SK-N-SH treated with all-trans-retinoic acid at 6 μM for 48 hours (cell line): Measurements from ENCODE around the gene TPRG1L.
"Not testable (repeated sequence)": the region's sequence is repeated elsewhere in the genome, so short reads cannot be mapped to it uniquely, and the experiment has no call there.

ENCODE experiments used
- ATAC-seq: fragments of 200-7000 bp; cut with Tn5 transposase; 3 replicates; pipeline ENCODE4 v1.9.1; 2020; ENCODE audit warnings: mild to moderate bottlenecking, moderate library complexity
- ARNTL ChIP-seq: fragments of 450-650 bp; formaldehyde crosslinking; IDR thresholded peaks from 2 replicates; pipeline ENCODE4 v1.5.0; 2020; ENCODE audit warnings: low read depth, mild to moderate bottlenecking, moderate library complexity, borderline replicate concordance
- BACH2 ChIP-seq: fragments of 250-450 bp; sonication (Bioruptor Pico); IDR thresholded peaks from 2 replicates; pipeline ENCODE4 v1.9.0; 2021; ENCODE audit warnings: mild to moderate bottlenecking, borderline replicate concordance
- CREB5 ChIP-seq: fragments of 250-450 bp; sonication (Bioruptor Pico); IDR thresholded peaks from 2 replicates; pipeline ENCODE4 v1.5.1; 2020; ENCODE audit warnings: low read depth, mild to moderate bottlenecking, moderate library complexity
- CSDC2 ChIP-seq: fragments of 250-450 bp; sonication (Bioruptor Pico); IDR thresholded peaks from 2 replicates; pipeline ENCODE4 v1.5.0; 2020; ENCODE audit warnings: mild to moderate bottlenecking, moderate library complexity
- CSRNP3 ChIP-seq: fragments of 250-450 bp; sonication (Bioruptor Pico); IDR thresholded peaks from 2 replicates; pipeline ENCODE4 v1.5.1; 2021; ENCODE audit warnings: mild to moderate bottlenecking, moderate library complexity
- ESRRG ChIP-seq: fragments of 250-450 bp; sonication (Bioruptor Pico); IDR thresholded peaks from 2 replicates; pipeline ENCODE4 v1.6.1; 2021; ENCODE audit warnings: mild to moderate bottlenecking
- GLIS3 ChIP-seq: fragments of 250-450 bp; sonication (Bioruptor Pico); IDR thresholded peaks from 2 replicates; pipeline ENCODE4 v1.5.0; 2020; ENCODE audit warnings: mild to moderate bottlenecking, moderate library complexity
- ISL1 ChIP-seq: fragments of 250-450 bp; sonication (Bioruptor Pico); IDR thresholded peaks from 2 replicates; pipeline ENCODE4 v2.1.2; 2022; ENCODE audit warnings: mild to moderate bottlenecking, moderate library complexity
- OSR1 ChIP-seq: fragments of 250-450 bp; sonication (Bioruptor Pico); IDR thresholded peaks from 2 replicates; pipeline ENCODE4 v1.8.0; 2022; ENCODE audit warnings: moderate library complexity, mild to moderate bottlenecking, inconsistent platforms
- PATZ1 ChIP-seq: fragments of 250-450 bp; sonication (Bioruptor Pico); IDR thresholded peaks from 2 replicates; pipeline ENCODE4 v1.8.0; 2020; ENCODE audit warnings: mild to moderate bottlenecking, moderate library complexity, borderline replicate concordance
- RARB ChIP-seq: fragments of 250-450 bp; sonication (Bioruptor Pico); IDR thresholded peaks from 2 replicates; pipeline ENCODE4 v1.8.0; 2021; ENCODE audit warnings: mild to moderate bottlenecking, moderate library complexity
- SNAI2 ChIP-seq: fragments of 250-450 bp; sonication (Bioruptor Pico); IDR thresholded peaks from 2 replicates; pipeline ENCODE4 v1.5.0; 2020; ENCODE audit warnings: mild to moderate bottlenecking, moderate library complexity
- TCF4 ChIP-seq: fragments of 250-450 bp; sonication (Bioruptor Pico); IDR thresholded peaks from 2 replicates; pipeline ENCODE4 v1.8.0; 2021; ENCODE audit warnings: mild to moderate bottlenecking, moderate library complexity, borderline replicate concordance
- TOX ChIP-seq: fragments of 250-450 bp; sonication (Bioruptor Pico); IDR thresholded peaks from 2 replicates; pipeline ENCODE4 v1.8.0; 2021; ENCODE audit warnings: mild to moderate bottlenecking, moderate library complexity, borderline replicate concordance
- TSHZ2 ChIP-seq: fragments of 250-450 bp; sonication (Bioruptor Pico); IDR thresholded peaks from 2 replicates; pipeline ENCODE4 v1.5.0; 2020; ENCODE audit warnings: mild to moderate bottlenecking, moderate library complexity
- ZC3H10 ChIP-seq: fragments of 250-450 bp; sonication (Bioruptor Pico); IDR thresholded peaks from 2 replicates; pipeline ENCODE4 v1.5.1; 2021; ENCODE audit warnings: mild to moderate bottlenecking, moderate library complexity
- ZFP3 ChIP-seq: fragments of 250-450 bp; sonication (Bioruptor Pico); IDR thresholded peaks from 2 replicates; pipeline ENCODE4 v1.5.0; 2020; ENCODE audit warnings: mild to moderate bottlenecking, moderate library complexity
- ZFP30 ChIP-seq: fragments of 450-650 bp; formaldehyde crosslinking; IDR thresholded peaks from 2 replicates; pipeline ENCODE4 v1.5.0; 2022; ENCODE audit warnings: mild to moderate bottlenecking, moderate library complexity
- ZNF70 ChIP-seq: fragments of 450-650 bp; formaldehyde crosslinking; IDR thresholded peaks from 2 replicates; pipeline ENCODE4 v1.5.0; 2020; ENCODE audit warnings: mild to moderate bottlenecking, moderate library complexity
- ZNF8 ChIP-seq: fragments of 450-650 bp; formaldehyde crosslinking; IDR thresholded peaks from 2 replicates; pipeline ENCODE4 v1.5.0; 2020; ENCODE audit warnings: mild to moderate bottlenecking, moderate library complexity

The TPRG1L gene

GRCh38 chr1:3624200-3625136 lies at the start of gene TPRG1L:
TPRG1L (plus strand) TSS chr1:3625015; CDS start chr1:3625073, 58 bp downstream.
- no peak for TF ChIP-seq GLIS3
- TF ChIP-seq PATZ1 (CRISPR knock-in tag): no peak
- TF ChIP-seq BACH2 (CRISPR knock-in tag): no peak
- TF ChIP-seq CSRNP3 (CRISPR knock-in tag): no peak
- no peak for TF ChIP-seq ZNF70
- no peak for TF ChIP-seq ZC3H10 (CRISPR knock-in tag)
- TF ChIP-seq ESRRG (CRISPR knock-in tag): no peak
- no peak for TF ChIP-seq ZFP30
- no peak for TF ChIP-seq RARB (CRISPR knock-in tag)
- no peak for TF ChIP-seq TOX (CRISPR knock-in tag)
- TF ChIP-seq OSR1 (CRISPR knock-in tag): no peak
- no peak for TF ChIP-seq ARNTL (CRISPR knock-in tag)
- no peak for TF ChIP-seq CSDC2
- no peak for TF ChIP-seq ZFP3 (CRISPR knock-in tag)
- no peak for TF ChIP-seq ZNF8 (CRISPR knock-in tag)
- TF ChIP-seq SNAI2 (CRISPR knock-in tag): no peak
- TF ChIP-seq ISL1: no peak
- TF ChIP-seq TCF4 (CRISPR knock-in tag): no peak
- TF ChIP-seq TSHZ2: no peak
- TF ChIP-seq CREB5 (CRISPR knock-in tag): no peak
- peak; percentile 92 for ATAC-seq

GRCh38 chr1:3575515-3575914 lies 49.3 kb upstream of the TPRG1L start:
- ATAC-seq: not testable (repeated sequence)

GRCh38 chr1:3575993-3576392 lies 48.8 kb upstream of the TPRG1L start:
- no peak for TF ChIP-seq ZFP3 (CRISPR knock-in tag)
- no peak for TF ChIP-seq CREB5 (CRISPR knock-in tag)
- no peak for TF ChIP-seq TCF4 (CRISPR knock-in tag)
- TF ChIP-seq CSDC2: no peak
- TF ChIP-seq ISL1: no peak
- no peak for TF ChIP-seq GLIS3
- TF ChIP-seq ZNF70: no peak
- no peak for TF ChIP-seq RARB (CRISPR knock-in tag)
- ATAC-seq: no peak
